CD4-positive, alpha-beta T cell treated with Interleukin-10 for 1 hour (primary cell): ENCODE data around the gene TSC22D4.
"Not testable (repeated sequence)": the region's sequence is repeated elsewhere in the genome, so short reads cannot be mapped to it uniquely, and the experiment has no call there.

Experiments
- DNase-seq: peaks from one replicate; pipeline ENCODE4 v3.0.0-alpha.2; 2020

The TSC22D4 gene

DNA sequence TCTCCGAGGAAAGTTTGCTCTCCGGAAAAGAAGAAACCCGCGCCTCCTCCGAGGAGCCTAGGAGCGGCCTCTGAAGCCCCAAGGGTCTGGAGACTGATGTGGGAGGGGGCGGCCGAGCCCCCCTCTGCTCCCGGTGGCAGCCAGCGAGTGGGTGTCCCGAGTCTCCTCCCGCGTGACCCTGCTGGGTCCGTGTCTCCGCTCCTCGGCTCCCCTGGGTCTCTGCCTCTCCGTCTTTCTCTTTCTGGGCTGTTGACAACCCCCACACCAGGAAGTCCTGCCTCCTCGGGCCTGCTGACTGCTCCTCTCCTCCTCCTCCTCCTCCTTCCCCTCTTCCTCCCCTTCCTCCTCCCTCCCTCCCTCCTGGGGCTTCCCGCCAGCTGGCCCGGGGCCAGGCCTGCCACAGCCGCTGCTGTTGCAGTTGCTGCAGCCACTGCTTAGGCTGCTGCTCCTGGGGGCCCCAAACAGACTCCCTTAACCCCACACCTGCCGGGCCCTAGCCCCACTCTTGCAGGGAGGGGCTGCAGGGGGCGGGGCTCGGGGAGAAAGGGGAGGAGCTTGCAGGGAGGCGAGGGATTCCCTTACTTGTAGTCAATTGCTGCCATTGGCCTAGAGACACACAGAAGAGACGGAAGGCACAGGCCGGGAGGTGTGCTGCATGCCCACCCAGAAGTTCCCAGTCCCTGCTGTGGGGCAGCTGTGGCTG is at the start of gene TSC22D4:
TSC22D4 (minus strand) TSS at position 257 of the 703 bp plus-strand sequence. CDS start 1,176 bp downstream, outside the sequence.
- peak; percentile 94 for DNase-seq

DNA sequence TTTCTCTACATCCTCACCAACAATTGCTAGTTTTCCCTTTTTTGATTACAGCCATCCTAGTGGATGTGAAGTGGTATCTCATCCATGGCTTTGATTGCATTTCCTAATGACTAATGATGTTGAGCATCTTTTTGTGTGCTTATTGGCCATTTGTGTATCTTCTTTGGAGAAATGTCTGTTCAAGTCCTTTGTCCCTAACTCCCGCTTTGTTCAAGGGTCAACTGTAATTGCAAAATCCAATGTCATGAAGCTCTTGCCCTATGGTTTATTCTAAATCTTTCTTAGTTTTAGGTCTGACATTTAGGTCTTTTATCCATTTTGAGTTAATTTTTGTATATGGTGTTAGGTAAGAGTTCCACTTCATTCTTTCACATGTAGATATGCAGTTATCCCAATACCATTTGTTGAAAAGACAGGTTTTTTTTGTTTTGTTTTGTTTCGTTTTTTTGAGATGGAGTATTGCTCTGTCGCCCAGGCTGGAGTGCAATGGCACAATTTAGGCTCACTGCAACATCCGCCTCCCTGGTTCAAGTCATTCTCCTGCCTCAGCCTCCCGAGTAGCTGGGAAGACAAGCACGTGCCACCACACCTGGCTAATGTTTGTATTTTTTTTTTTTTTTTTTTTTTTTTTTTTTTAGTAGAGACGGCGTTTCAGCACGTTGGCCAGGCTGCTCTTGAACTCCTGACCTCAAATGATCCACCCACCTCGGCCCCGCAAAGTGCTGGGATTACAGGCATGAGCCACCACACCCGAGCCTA is 49.3 kb upstream of the TSC22D4 start:
- DNase-seq, result not testable (repeated sequence)

DNA sequence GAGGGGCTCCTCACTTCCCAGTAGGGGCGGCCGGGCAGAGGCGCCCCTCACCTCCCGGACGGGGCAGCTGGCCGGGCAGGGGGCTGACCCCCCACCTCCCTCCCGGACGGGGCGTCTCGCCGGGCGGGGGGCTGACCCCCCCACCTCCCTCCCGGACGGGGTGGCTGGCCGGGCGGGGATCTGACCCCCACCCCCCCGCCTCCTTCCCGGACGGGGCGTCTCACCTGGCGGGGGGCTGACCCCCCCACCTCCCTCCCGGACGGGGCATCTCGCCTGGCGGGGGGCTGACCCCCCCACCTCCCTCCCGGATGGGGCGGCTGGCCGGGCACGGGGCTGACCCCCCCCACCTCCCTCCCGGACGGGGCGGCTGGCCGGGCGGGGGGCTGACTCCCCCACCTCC is 44.2 kb upstream of the TSC22D4 start:
- DNase-seq, result not testable (repeated sequence)

- DNase-seq, result not testable (repeated sequence)
These were observed 43.0 kb upstream of the TSC22D4 start for GRCh38 chr7:100521909-100522593.

GRCh38 chr7:100521076-100521475 is 42.1 kb upstream of the TSC22D4 start:
- no peak for DNase-seq

DNA sequence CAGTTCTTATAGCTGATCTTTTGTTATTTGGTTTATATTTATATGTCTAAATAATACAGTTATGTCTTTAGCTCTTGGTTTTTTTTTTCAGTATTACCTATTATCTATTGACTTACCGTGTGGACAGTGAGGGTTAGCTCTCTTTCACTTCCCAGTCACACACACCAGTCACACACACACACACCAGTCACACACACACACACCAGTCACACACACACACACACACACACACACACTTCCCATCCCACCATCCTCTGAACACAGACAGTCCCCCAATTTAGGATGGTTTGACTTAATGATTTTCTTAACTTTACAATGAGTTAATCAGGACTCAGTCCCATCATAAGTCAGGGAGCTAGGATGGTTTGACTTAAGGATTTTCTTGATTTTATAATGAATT is 41.1 kb upstream of the TSC22D4 start:
- no peak for DNase-seq

GRCh38 chr7:100519580-100519979 is 40.6 kb upstream of the TSC22D4 start:
- no peak for DNase-seq

- DNase-seq, result no peak
These were observed 38.3 kb upstream of the TSC22D4 start for GRCh38 chr7:100517305-100517704.

- peak; percentile 74 for DNase-seq
These were observed 37.3 kb upstream of the TSC22D4 start for GRCh38 chr7:100516135-100516812.

DNA sequence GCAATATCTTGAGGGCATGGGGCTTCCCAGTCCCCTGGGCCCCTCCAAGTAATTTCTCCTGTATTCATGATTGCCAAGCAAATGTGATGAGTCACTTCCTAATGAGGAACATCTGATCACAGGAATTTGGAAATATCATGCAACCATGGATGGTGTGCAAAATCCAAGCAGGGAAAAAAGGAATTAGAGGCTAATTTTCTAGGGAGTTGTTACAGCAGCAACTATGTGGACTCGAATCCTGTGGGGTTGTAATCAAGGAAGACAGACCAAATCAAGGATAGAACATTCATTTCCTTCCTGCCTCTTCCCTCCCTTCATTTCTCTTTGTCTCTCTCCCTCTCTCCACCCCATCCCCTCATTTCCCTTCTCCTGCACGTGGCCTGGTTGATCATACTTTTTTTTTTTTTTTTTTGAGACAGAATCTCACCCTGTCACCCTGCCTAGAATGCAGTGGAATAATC is 36.1 kb upstream of the TSC22D4 start:
- DNase-seq, result no peak

- DNase-seq, result no peak
These were observed 34.3 kb upstream of the TSC22D4 start for GRCh38 chr7:100513212-100513810.

- DNase-seq, result no peak
These were observed 31.6 kb upstream of the TSC22D4 start for GRCh38 chr7:100510437-100511239.

- no peak for DNase-seq
These were observed 30.2 kb upstream of the TSC22D4 start for GRCh38 chr7:100509231-100509630.

DNA sequence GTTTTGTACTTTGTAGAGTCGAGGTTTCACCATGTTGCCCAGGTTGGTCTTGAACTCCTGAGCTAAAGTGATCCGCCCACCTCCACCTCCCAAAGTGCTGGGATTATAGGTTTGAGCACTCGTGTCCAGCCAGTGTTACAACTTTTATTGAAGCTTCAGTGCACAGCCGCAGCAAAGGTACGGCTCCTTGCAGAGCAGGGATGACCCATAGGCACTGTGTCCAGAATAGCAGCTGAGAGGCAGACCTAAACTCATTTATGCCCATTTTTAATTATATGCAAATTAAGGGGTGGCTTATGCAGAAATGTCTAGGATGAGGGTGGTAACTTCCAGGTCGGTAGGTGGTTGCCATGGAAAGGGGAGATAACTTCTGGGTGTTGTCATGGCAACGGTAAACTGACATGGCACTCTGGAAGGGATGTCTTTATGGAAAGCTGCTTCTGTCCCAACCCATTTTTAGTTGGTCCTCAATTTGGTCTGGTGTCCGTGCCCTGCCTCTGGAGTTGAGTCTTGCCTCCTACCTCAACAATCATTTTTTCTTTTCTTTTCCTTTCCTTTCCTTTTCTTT is 27.4 kb upstream of the TSC22D4 start:
- DNase-seq, result no peak

DNA sequence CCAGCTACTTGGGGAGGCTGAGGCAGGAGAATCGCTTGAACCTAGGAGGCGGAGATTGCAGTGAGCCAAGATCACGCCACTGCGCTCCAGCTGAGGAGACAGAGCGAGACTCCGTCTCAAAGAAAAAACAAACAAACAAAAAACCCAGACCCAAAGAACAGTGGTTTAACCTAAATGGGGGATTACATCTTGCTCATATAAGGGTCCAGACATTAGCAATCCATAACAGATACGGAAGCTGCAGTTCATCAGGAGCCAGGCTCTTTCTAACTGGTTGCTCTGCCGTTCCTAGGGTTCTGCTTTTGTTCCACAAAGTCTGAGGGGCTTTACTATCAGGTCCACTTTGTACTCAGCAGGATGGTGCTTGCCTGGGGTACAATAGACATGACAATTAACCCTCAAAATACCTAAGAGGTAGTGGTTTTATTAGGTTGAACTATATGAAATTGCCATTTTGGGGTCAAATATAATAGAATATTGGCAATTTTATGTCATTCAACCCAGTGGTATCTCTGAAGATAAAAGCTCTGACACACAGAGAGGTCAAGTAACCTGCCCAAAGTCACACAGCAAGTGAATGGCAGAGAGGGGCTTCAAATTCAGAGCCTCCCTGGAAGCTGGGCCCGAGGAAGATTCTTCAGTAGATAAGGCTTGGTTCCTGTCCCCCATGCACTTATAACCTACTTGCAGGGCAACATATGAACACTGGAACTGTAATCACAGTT is 26.0 kb upstream of the TSC22D4 start:
- DNase-seq, result no peak

DNA sequence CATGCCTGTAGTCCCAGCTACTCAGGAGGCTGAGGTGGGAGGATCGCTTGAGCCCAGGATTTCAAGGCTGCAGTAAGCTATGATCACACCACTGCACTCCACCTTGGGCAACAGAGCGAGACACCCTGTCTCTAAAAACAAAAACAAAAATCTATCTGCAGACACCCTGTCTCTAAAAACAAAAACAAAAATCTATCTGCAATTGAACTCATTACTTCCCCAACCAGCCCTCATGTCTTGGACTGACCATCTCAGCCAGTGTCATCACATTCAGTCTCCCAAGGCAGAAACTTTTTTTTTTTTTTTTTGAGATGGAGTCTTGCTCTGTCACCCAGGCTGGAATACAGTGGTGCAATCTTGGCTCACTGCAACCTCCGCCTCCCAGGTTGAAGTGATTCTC is 25.0 kb upstream of the TSC22D4 start:
- not testable (repeated sequence) for DNase-seq

- not testable (repeated sequence) for DNase-seq
These were observed 21.7 kb upstream of the TSC22D4 start for GRCh38 chr7:100500743-100501142.

DNA sequence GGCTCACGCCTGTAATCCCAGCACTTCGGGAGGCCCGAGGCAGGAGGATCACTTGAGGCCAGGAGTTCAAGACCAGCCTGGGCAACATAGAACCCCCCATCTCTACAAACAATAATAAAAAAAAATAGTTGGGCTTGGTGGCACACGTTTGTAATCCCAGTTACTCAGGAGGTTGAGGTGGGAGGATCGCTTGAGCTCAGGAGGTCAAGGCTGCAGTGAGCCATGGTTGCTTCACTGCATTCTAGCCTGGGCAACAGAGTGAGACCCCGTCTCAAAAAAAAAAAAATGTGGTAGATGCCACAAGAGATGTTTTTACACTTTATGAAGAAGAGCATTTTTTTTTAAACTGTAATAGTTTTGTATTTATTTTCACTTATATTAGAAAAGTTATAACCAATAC is 17.5 kb upstream of the TSC22D4 start:
- DNase-seq, result no peak

DNA sequence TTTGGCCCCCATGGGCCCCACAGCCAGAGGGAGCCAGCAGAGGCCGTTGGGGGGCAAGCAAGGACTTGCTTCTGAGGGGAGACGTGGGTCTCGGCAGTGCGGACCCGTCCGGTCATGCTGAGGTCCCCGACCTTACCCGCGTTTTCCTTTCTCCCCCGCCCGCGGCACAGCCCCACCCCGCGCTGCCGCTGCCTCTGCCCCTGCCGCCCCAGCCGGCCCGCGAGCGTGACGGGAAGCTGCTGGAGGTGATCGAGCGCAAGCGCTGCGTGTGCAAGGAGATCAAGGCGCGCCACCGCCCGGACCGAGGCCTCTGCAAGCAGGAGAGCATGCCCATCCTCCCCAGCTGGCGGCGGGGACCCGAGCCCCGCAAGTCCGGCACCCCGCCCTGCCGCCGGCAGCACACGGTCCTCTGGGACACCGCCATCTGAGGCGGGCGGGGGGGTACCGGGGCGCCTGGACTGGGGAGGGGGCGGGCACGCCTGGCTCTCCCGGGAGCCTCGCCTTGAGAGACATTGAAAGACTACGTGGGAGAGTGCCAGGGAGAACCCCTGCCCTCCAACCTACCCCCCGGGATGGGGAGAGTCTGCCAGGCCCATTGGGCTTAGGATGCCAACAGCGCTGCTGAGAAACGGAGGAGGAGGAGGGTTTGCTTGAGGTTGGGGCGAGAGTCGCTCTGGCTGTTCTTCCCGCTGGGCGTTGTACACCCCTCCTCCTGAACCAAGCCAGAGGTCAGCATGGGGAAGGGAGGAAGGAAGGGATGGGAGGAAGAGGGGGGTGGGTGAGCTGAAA is 14.7 kb upstream of the TSC22D4 start:
- peak; percentile 54 for DNase-seq
